Upper lobe of left lung (tissue), 6 donors: ENCODE results near the gene TIMP2. TPM values are rescaled to one million over a fixed set of nuclear protein-coding genes. Genes with fewer than 3 reads are reported as not detected.

Experiments
- ATAC-seq, 2 donors: fragments of 200-7000 bp; cut with Tn5 transposase; one replicate each; pipeline ENCODE4 v1.9.1; 2022; ENCODE audit warnings: mild to moderate bottlenecking in 2 of 2, moderate library complexity in 2 of 2; ENCODE audit not compliant: low FRiP score in 2 of 2
- DNase-seq, 2 donors: peaks; one replicate each; pipeline ENCODE4 v3.0.0-alpha.2; 2019 to 2020
- H3K27ac ChIP-seq, 4 donors: fragments of 200-600 bp; sonication (generic); one replicate each; pipeline ENCODE4 v1.5.1; 2016 to 2019
- H3K27me3 ChIP-seq, 4 donors: fragments of 200-600 bp; sonication (generic); one replicate each; pipeline ENCODE4 v1.5.1; 2017 to 2019
- H3K36me3 ChIP-seq, 4 donors: fragments of 200-600 bp; sonication (generic); one replicate each; pipeline ENCODE4 v1.5.1; 2016 to 2019
- H3K4me1 ChIP-seq, 4 donors: fragments of 200-600 bp; sonication (generic); one replicate each; pipeline ENCODE4 v1.5.1; 2018 to 2019
- H3K4me3 ChIP-seq, 4 donors: fragments of 200-600 bp; sonication (generic); one replicate each; pipeline ENCODE4 v1.5.1; 2017 to 2019; ENCODE audit warnings: mild to moderate bottlenecking in 2 of 4, moderate library complexity in 1 of 4
- H3K9me3 ChIP-seq, 4 donors: fragments of 200-600 bp; sonication (generic); one replicate each; pipeline ENCODE4 v1.5.1; 2018 to 2019
- CTCF ChIP-seq, 6 experiments: fragments of 450-650 bp in 4 of 6; fragments of 200-600 bp in 2 of 6; sonication (generic) in 2 of 6; IDR thresholded peaks; one replicate each; pipeline ENCODE4 v1.5.1; 2016 to 2019; ENCODE audit warnings: antibody characterized with exemption in 6 of 6
- EP300 ChIP-seq, 4 donors: sonication (generic); formaldehyde crosslinking; IDR thresholded peaks; one replicate each; pipeline ENCODE4 v1.5.1; 2017; ENCODE audit warnings: antibody characterized with exemption in 4 of 4, control low read depth in 2 of 4
- POLR2A ChIP-seq, 4 donors: fragments of 450-650 bp; IDR thresholded peaks; one replicate each; pipeline ENCODE4 v1.5.1; 2016 to 2017; ENCODE audit warnings: antibody characterized with exemption in 4 of 4, mild to moderate bottlenecking in 2 of 4
- POLR2AphosphoS5 ChIP-seq, 2 donors: sonication (generic); formaldehyde crosslinking; IDR thresholded peaks; one replicate each; pipeline ENCODE4 v1.5.1; 2017; ENCODE audit warnings: antibody characterized with exemption in 2 of 2
- WGBS, 2 donors: methylation state at CpG; one replicate each; pipeline ENCODE4 v1.1.5; 2017 to 2018; 5-methylcytosine and 5-hydroxymethylcytosine counted together
- total RNA-seq, 6 donors: library from RNA; depleted of rRNA in 4 of 6; stranded (reverse); fragments of >200 nt in 4 of 6; gene quantifications; one replicate each; pipeline versions ENCODE4 v1.1.0 to v1.2.1, GENCODE V29; 2016 to 2021
- donor health status: DM: no; HTN: no; CAD: no; lungs with moderate emphysema.
- donor health status: DM: no; HTN: yes; CAD: no; lungs with severe emphysema.

Gene TIMP2
- total RNA-seq, 6 donors from 2014 or later: 60.8 to 313 (median 145) TPM

- peak overlapping the region; percentile 78 to 99 (median 94) for H3K4me3 ChIP-seq
- TF ChIP-seq POLR2AphosphoS5 (IDR thresholded peaks at IDR 0.05) (no peak), POLR2A (IDR thresholded peaks at IDR 0.05) (peak in 1 of 4 donors; percentile 68)
- ATAC-seq (peak; percentile 5 to 55), DNase-seq (no peak)
- peak overlapping the region; percentile 98 to 100 (median 99) for H3K27ac ChIP-seq
- H3K9me3 ChIP-seq: no peaks in the 10 kb centered on the region
- H3K4me1 ChIP-seq: peaks cover 20 to 34% (median 25%) of the 10 kb centered on the region in 4 donors
- H3K36me3 ChIP-seq: peaks cover 15 to 30% (median 20%) of the 10 kb centered on the region in 4 donors
- H3K27me3 ChIP-seq: no peaks in the 10 kb centered on the region
- WGBS, 2 donors: no CpG with 5 or more reads among the region's 35 CpGs
Observed at GRCh38 chr17:78840530-78840779, 84.7 kb downstream of the TIMP2 start.

GRCh38 chr17:78839762-78840529, 85.2 kb downstream of the TIMP2 start:
- TF ChIP-seq POLR2A (IDR thresholded peaks at IDR 0.05) (peak in 1 of 4 donors; percentile 39), EP300 (IDR thresholded peaks at IDR 0.05) (no peak), POLR2AphosphoS5 (IDR thresholded peaks at IDR 0.05) (peak; percentile 14 to 33), CTCF (IDR thresholded peaks at IDR 0.05) (no peak)
- Histone ChIP-seq H3K4me1 (peaks cover 20 to 34% (median 25%) of the 10 kb centered on the region in 4 donors), H3K27me3 (no peaks in the 10 kb centered on the region), H3K4me3 (peak overlapping the region; percentile 78 to 99 (median 94)), H3K27ac (peak overlapping the region; percentile 98 to 100 (median 99)), H3K36me3 (peaks cover 20 to 35% (median 25%) of the 10 kb centered on the region in 4 donors), H3K9me3 (no peaks in the 10 kb centered on the region)
- DNase-seq: peak; percentile 26 to 94
- ATAC-seq: peak in 1 of 2 donors; percentile 59
- WGBS, 2 donors: 0 to 1% methylated on average over 11 to 14 of the region's 73 CpGs

- no peaks in the 10 kb centered on the region for H3K9me3 ChIP-seq
- peak overlapping the region; percentile 78 to 99 (median 94) for H3K4me3 ChIP-seq
- no peaks in the 10 kb centered on the region for H3K27me3 ChIP-seq
- peaks cover 26 to 41% (median 31%) of the 10 kb centered on the region in 4 donors for H3K36me3 ChIP-seq
- no peak for DNase-seq
- H3K4me1 ChIP-seq: peaks cover 20 to 34% (median 25%) of the 10 kb centered on the region in 4 donors
- WGBS, 2 donors: 22 to 27% methylated on average over 11 of the region's 11 CpGs
- H3K27ac ChIP-seq: peak overlapping the region; percentile 98 to 100 (median 99)
- TF ChIP-seq EP300 (IDR thresholded peaks at IDR 0.05): no peak
- TF ChIP-seq CTCF (IDR thresholded peaks at IDR 0.05): no peak
- TF ChIP-seq POLR2A (IDR thresholded peaks at IDR 0.05): no peak
- TF ChIP-seq POLR2AphosphoS5 (IDR thresholded peaks at IDR 0.05): no peak
- ATAC-seq: no peak
Observed at GRCh38 chr17:78839235-78839761, 85.9 kb downstream of the TIMP2 start.

GRCh38 chr17:78838574-78839005, 86.6 kb downstream of the TIMP2 start:
- Histone ChIP-seq H3K27ac (no peak overlapping the region), H3K36me3 (peaks cover 31 to 49% (median 37%) of the 10 kb centered on the region in 4 donors), H3K4me3 (peak overlapping the region in 1 of 4 donors; percentile 78)

More at GRCh38 chr17:78838574-78839005, 86.6 kb downstream of the TIMP2 start:
- peaks cover 20 to 34% (median 25%) of the 10 kb centered on the region in 4 donors for H3K4me1 ChIP-seq
- ATAC-seq (no peak), DNase-seq (peak in 1 of 2 donors; percentile 55)
- H3K27me3 ChIP-seq: no peaks in the 10 kb centered on the region
- H3K9me3 ChIP-seq: no peaks in the 10 kb centered on the region
- WGBS, 2 donors: 83 to 92% methylated on average over 18 to 21 of the region's 22 CpGs
- TF ChIP-seq CTCF (IDR thresholded peaks at IDR 0.05): no peak
- no peak for TF ChIP-seq POLR2AphosphoS5 (IDR thresholded peaks at IDR 0.05)
- TF ChIP-seq POLR2A (IDR thresholded peaks at IDR 0.05): no peak
- TF ChIP-seq EP300 (IDR thresholded peaks at IDR 0.05): no peak
